Heart left ventricle (tissue), 13 donors: Measurements from ENCODE around the gene SLC17A2.

Source experiments
- POLR2A ChIP-seq, 2 donors: fragments of 450-650 bp; IDR thresholded peaks; one replicate each; pipeline ENCODE4 v1.6.1; 2017; ENCODE audit warnings: antibody characterized with exemption in 2 of 2, mild to moderate bottlenecking in 2 of 2, moderate library complexity in 2 of 2
- TF ChIP-seq, protein P1 (sequence below), 12 donors: fragments of 200-600 bp; sonication (generic) in 4 of 12; IDR thresholded peaks; one replicate each; pipeline versions ENCODE4 v1.5.0 to v1.8.0; 2018 to 2022; ENCODE audit warnings: antibody characterized with exemption in 12 of 12, mild to moderate bottlenecking in 5 of 12
- donor health status: ischemic (EF 13 %, LVEDD 7.1; RV severe dilation, severe dysfunction).
- donor health status: DM: no; HTN: yes; CAD: no.
- donor health status: DM: no; HTN: no; CAD: no.
- donor health status: ischemic (EF 25% LVEDD 6.9; RV normal size, moderate dysfunction).
- donor health status: ischemic (EF 25% LVEDD 5.7; RV mildly dilated, moderate dysfunction).
- donor health status: ischemic (EF 35%, LVEDD 5.7; RV mildly dilated, moderate dysfunction).
- donor health status: nonischemic (EF 11% LVEDD 7.7; RV severe dilation, severe dysfunction).
- donor health status: DM: yes; HTN: yes; CAD: no.
- donor health status: PGD.
- donor health status: ischemic (EF 29% LVEDD 5.4; RV normal size, mild dysfunction).
- donor health status: nonischemic (EF 23%, LVEDD 6.1; RV moderate dilation, normal function).

DNA sequence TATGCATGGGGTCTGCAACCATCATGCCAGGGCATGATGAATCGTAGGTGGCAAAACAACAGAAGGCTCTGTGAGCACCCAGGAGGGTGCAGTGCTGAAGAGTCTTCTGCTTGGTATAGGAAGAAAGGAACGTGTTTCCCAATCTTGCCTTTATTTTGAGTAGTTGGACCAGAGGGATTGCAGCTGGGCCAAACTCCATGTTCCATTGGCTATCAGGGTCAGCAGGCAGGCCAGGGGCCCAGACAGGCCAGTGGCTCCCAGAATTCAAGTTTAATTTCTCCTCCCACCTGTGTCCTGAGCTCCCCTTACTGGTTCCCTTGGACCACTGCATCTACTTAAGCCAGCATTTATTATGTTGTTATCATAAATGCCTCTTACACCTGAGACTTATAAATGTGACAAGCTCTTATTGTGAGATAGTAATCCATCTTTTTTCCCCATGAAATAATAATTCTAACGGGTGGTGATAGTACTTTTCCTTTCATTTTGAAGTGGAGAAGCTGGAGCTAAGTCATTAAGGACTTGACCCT is 31.2 kb upstream of the SLC17A2 start:
- TF ChIP-seq POLR2A (IDR thresholded peaks at IDR 0.05): no peak
- TF ChIP-seq, protein P1, sequence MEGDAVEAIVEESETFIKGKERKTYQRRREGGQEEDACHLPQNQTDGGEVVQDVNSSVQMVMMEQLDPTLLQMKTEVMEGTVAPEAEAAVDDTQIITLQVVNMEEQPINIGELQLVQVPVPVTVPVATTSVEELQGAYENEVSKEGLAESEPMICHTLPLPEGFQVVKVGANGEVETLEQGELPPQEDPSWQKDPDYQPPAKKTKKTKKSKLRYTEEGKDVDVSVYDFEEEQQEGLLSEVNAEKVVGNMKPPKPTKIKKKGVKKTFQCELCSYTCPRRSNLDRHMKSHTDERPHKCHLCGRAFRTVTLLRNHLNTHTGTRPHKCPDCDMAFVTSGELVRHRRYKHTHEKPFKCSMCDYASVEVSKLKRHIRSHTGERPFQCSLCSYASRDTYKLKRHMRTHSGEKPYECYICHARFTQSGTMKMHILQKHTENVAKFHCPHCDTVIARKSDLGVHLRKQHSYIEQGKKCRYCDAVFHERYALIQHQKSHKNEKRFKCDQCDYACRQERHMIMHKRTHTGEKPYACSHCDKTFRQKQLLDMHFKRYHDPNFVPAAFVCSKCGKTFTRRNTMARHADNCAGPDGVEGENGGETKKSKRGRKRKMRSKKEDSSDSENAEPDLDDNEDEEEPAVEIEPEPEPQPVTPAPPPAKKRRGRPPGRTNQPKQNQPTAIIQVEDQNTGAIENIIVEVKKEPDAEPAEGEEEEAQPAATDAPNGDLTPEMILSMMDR (IDR thresholded peaks at IDR 0.05): peak in 3 of 12 donors; percentile 8 to 26 (median 15)
